GM12878 (cell line): ENCODE data around the gene CMTM2. TPM values are rescaled to one million over a fixed set of nuclear protein-coding genes. Genes with fewer than 3 reads are reported as not detected.

ENCODE experiments used
- ATAC-seq: fragments of 200-7000 bp; cut with Tn5 transposase; 3 replicates; pipeline ENCODE4 v1.9.1; 2020; ENCODE audit warnings: mild to moderate bottlenecking, moderate library complexity
- BruUV-seq: library from RNA; stranded (reverse); fragments of 400-500 nt; replicated peaks from 2 replicates; lab custom pipeline; 2021; lab: Mats Ljungman, UMichigan
- CTCF ChIA-PET: fragments of 300-600 bp; sonication (Branson Sonifier 250); formaldehyde crosslinking; extraction: SDS; loops from one replicate; lab custom pipeline; 2021; ENCODE audit warnings: inconsistent platforms; lab: Yijun Ruan, JAX
- POLR2A ChIA-PET: fragments of 350-600 bp; formaldehyde crosslinking; extraction: SDS; loops from one replicate; lab custom pipeline; 2021; ENCODE audit warnings: inconsistent platforms; lab: Charles Lee
- RAD21 ChIA-PET: fragments of 300-600 bp; sonication (Branson Sonifier 250); formaldehyde crosslinking; loops from one replicate; lab custom pipeline; 2023; ENCODE audit warnings: antibody characterized with exemption; ENCODE audit not compliant: unreplicated experiment; lab: Charles Lee
- SMC1A ChIA-PET: fragments of 300-600 bp; sonication (Branson Sonifier 250); formaldehyde crosslinking; loops from one replicate; lab custom pipeline; 2023; ENCODE audit not compliant: unreplicated experiment, uncharacterized antibody; lab: Charles Lee
- DNase-seq: peaks from one replicate; pipeline ENCODE4 v3.0.0-alpha.2; 2011; ENCODE audit warnings: low read depth, low spot score
- FAIRE-seq: peaks from 3 replicates; lab custom pipeline; 2011; peaks lifted over from hg19 to GRCh38; lab: Jason Lieb, UNC
- H2AFZ ChIP-seq: 2 replicates; pipeline ENCODE4 v1.6.0; 2011; ENCODE audit warnings: low read depth, low read length, control low read depth; ENCODE audit not compliant: control insufficient read depth
- H3K27ac ChIP-seq: 2 replicates; pipeline ENCODE4 v1.5.1; 2011; ENCODE audit warnings: control low read depth; ENCODE audit not compliant: control insufficient read depth, insufficient read depth
- H3K27me3 ChIP-seq, 2 experiments: replicated peaks in 1 of 2; 2 replicates each; pipeline versions ENCODE4 v1.6.0 to v1.6.1; 2011; ENCODE audit warnings: low read length in 1 of 2; ENCODE audit not compliant: control insufficient read depth in 2 of 2, insufficient read depth in 2 of 2
- H3K36me3 ChIP-seq, 2 experiments: 2 replicates each; pipeline ENCODE4 v1.5.1; 2011; ENCODE audit warnings: low read length in 1 of 2; ENCODE audit not compliant: control insufficient read depth in 2 of 2, insufficient read depth in 2 of 2
- H3K4me1 ChIP-seq: 2 replicates; pipeline ENCODE4 v1.6.1; 2011; ENCODE audit warnings: mild to moderate bottlenecking, low read length, moderate library complexity, mixed read lengths; ENCODE audit not compliant: control insufficient read depth, insufficient read depth
- H3K4me2 ChIP-seq: 2 replicates; pipeline ENCODE4 v1.6.0; 2011; ENCODE audit warnings: control low read depth; ENCODE audit not compliant: control insufficient read depth, insufficient read depth
- H3K4me3 ChIP-seq: fragments of 200-600 bp; sonication (generic); 2 replicates; pipeline ENCODE4 v1.5.1; 2016
- H3K79me2 ChIP-seq: 2 replicates; pipeline ENCODE4 v1.6.0; 2011; ENCODE audit warnings: low read length; ENCODE audit not compliant: control insufficient read depth, insufficient read depth
- H3K9ac ChIP-seq: 2 replicates; pipeline ENCODE4 v1.8.0; 2011; ENCODE audit warnings: low read length, control low read depth, mixed read lengths; ENCODE audit not compliant: control insufficient read depth, insufficient read depth
- H3K9me3 ChIP-seq: replicated peaks from 3 replicates; pipeline ENCODE4 v1.5.1; 2011; ENCODE audit warnings: mild to moderate bottlenecking, low read length; ENCODE audit not compliant: control insufficient read depth, insufficient read depth
- H4K20me1 ChIP-seq: 2 replicates; pipeline ENCODE4 v1.6.0; 2011; ENCODE audit not compliant: control insufficient read depth, insufficient read depth
- BCL3 ChIP-seq: IDR thresholded peaks from 2 replicates; pipeline ENCODE4 v1.6.1; 2011; ENCODE audit warnings: borderline replicate concordance, low read depth, mild to moderate bottlenecking, moderate library complexity, low read length; ENCODE audit not compliant: insufficient read depth, poor library complexity, severe bottlenecking
- FOXM1 ChIP-seq: IDR thresholded peaks from 2 replicates; pipeline ENCODE4 v1.6.1; 2012; ENCODE audit warnings: low read depth, mild to moderate bottlenecking, inconsistent platforms, low read length, moderate library complexity
- NFIC ChIP-seq: IDR thresholded peaks from 2 replicates; pipeline ENCODE4 v1.6.1; 2012; ENCODE audit warnings: low read depth, mild to moderate bottlenecking, inconsistent platforms, low read length, moderate library complexity
- PKNOX1 ChIP-seq: fragments of 450-650 bp; IDR thresholded peaks from 2 replicates; pipeline ENCODE4 v1.6.1; 2016; ENCODE audit warnings: mild to moderate bottlenecking
- RAD21 ChIP-seq: IDR thresholded peaks from 2 replicates; pipeline ENCODE4 v1.6.1; 2011; ENCODE audit warnings: mild to moderate bottlenecking, low read depth, low read length, moderate library complexity; ENCODE audit not compliant: insufficient read depth
- REST ChIP-seq: IDR thresholded peaks from 2 replicates; pipeline ENCODE4 v1.6.1; 2012; ENCODE audit warnings: mild to moderate bottlenecking, low read depth, low read length
- SKIL ChIP-seq: fragments of 450-650 bp; IDR thresholded peaks from 2 replicates; pipeline ENCODE4 v1.6.1; 2017; ENCODE audit warnings: mild to moderate bottlenecking, low read depth, inconsistent platforms; ENCODE audit not compliant: poor library complexity, severe bottlenecking
- TCF12 ChIP-seq: IDR thresholded peaks from 2 replicates; pipeline ENCODE4 v1.6.1; 2011; ENCODE audit warnings: low read depth, mild to moderate bottlenecking, low read length
- WGBS: methylation state at CpG from one replicate; pipeline ENCODE4 v1.1.6; 2016; ENCODE audit warnings: low lambda C conversion rate; ENCODE audit not compliant: insufficient replicate concordance, insufficient coverage; ENCODE audit errors: missing lambda C conversion rate; 5-methylcytosine and 5-hydroxymethylcytosine counted together
- in situ Hi-C: fragments of 300-500 bp; cut with MboI; formaldehyde crosslinking; loops from 9 replicates; pipeline ENCODE4 v1.14.3; 2018; ENCODE audit warnings: mixed read lengths
- intact Hi-C: fragments of 100-400 bp; cut with micrococcal nuclease; formaldehyde crosslinking; loops from one replicate; pipeline ENCODE4 v1.14.2; 2022; ENCODE audit not compliant: unreplicated experiment
- polyA plus RNA-seq, 11 experiments: library from polyadenylated mRNA; depleted of rRNA in 4 of 11; unstranded in 6 of 11; stranded (reverse) in 5 of 11; fragments of >200 nt; fragmentation: Nextera tagmentation in 4 of 11; fragmentation: Illumina TruSeq in 1 of 11; extraction: Ambion mirVana in 4 of 11; extraction: Trizol in 1 of 11; gene quantifications; 1 replicate in 1 of 11; 2 replicates in 10 of 11; pipeline versions ENCODE4 v1.2.1 to v1.2.3, GENCODE V29; 2011 to 2016; ENCODE audit warnings: inconsistent platforms in 2 of 11, missing spikeins in 2 of 11, low read depth in 1 of 11
- total RNA-seq, 4 experiments: library from RNA; depleted of rRNA in 3 of 4; stranded (reverse); fragments of >200 nt in 3 of 4; fragmentation: Illumina TruSeq in 1 of 4; extraction: Trizol in 1 of 4; gene quantifications; 2 replicates each; pipeline versions ENCODE4 v1.2.1 to v1.2.3, GENCODE V29; 2013 to 2021

The CMTM2 gene
- total and polyA plus RNA-seq, 10 of the 15 experiments (the other 5 are each of a cell fraction or from before 2014, with no cell fraction given): 0.26 to 0.34 TPM; not detected in 8

- Histone ChIP-seq H2AFZ (no peak overlapping the region), H3K4me1 (no peaks in the 10 kb centered on the region), H3K27ac (no peak overlapping the region), H4K20me1 (no peaks in the 10 kb centered on the region), H3K9me3 (no peaks in the 10 kb centered on the region), H3K27me3 (no peaks in the 10 kb centered on the region), H3K4me3 (no peak overlapping the region), H3K79me2 (no peaks in the 10 kb centered on the region), H3K4me2 (no peak overlapping the region), H3K36me3 (peaks cover 2 to 4% of the 10 kb centered on the region in 2 experiments; a peak in 2 of 4 replicates), H3K9ac (no peak overlapping the region)
- no TSS peak for BruUV-seq
- ATAC-seq (peak; percentile 19; the same call in 1 of the 3 replicates), DNase-seq (no peak), FAIRE-seq (no peak)
- intact Hi-C loops: no loop called here
- in situ Hi-C loops: no loop called here
- TF ChIP-seq TCF12 (no peak), PKNOX1 (peak; percentile 69), BCL3 (no peak), SKIL (no peak), NFIC (no peak), FOXM1 (no peak), REST (no peak), RAD21 (peak; percentile 32)
- RAD21 ChIA-PET: interaction anchor here (0.7 to 3.5 kb wide), 20 partner anchors 10 to 189 kb away, joined by 3 to 27 read pairs (median 4); partner anchors contain the start of genes CKLF, CMTM3 and DYNC1LI2
- CTCF ChIA-PET: interaction anchor here (0.7 to 4.6 kb wide), 29 partner anchors 9 to 306 kb away, joined by 3 to 47 read pairs (median 4); partner anchors contain the start of genes CKLF, NAE1 and TK2
- WGBS: 95% methylated on average over 1 of the region's 1 CpG
- POLR2A ChIA-PET: interaction anchor here (1.2 to 3.8 kb wide), 3 partner anchors 10 to 45 kb away, joined by 3 to 24 read pairs (median 4); partner anchors contain the start of genes CKLF and TK2
- SMC1A ChIA-PET: interaction anchor here (0.8 to 3.9 kb wide), 19 partner anchors 9 to 305 kb away, joined by 3 to 25 read pairs (median 6); partner anchors contain the start of gene CKLF
Measured at GRCh38 chr16:66562409-66562808, 16.9 kb upstream of the CMTM2 start.
